ENCODE data around the gene ILKAP.
A peak's percentile ranks its signal among the peaks of the same experiment; 100 is the strongest.

The ILKAP gene

DNA sequence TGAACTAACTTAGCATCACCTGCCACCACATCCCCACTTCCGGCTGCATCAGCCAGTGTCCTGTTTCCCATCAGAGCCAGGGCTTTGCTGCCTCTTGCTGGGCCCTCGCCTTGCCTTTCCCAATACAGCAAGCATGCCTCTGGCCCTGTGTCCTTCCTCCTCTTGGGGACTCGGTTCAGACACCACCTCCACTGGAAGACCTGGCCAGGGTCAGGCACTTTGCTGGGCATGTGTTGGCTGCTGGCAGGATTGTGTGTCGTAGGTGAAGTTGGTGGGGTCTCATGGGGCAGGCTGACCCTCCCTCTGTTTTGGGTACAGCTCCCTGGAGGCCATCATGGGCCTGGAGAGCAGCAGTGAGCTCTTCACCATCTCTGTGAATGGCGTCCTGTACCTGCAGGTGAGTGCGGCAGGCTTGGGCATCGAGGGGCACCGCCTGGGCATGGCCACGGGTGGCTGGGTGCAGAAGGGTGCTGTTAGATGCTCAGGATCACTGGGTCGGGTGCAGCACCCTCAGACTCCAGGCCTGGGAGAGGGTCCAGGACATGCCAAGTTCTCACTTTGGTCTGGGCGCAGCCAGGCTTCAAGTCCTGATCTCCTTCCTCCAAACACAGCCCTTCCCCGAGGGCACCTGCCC lies 38.1 kb downstream of the ILKAP start:
- DNase-seq (ENCODE audit: low read depth in 2 of 2): no peak

DNA sequence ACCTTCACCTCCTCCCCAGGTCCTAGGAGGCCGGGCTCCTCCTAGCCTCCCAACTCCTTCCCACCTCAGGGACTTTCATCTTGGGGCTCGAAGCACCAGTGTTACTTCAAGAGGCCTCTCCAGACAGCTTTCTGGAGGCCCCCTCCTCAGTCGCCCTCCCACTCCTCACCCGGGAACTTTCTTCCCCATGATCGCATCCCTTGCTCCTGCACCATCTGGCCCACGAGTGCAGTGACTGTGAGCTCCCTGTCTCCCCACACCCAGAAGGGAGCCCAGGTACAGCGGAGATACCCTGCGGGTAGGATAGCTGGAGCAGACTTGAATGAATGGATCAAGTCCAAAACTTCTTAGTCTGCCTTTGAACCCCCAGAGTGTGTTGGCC lies 38.6 kb downstream of the ILKAP start:
- no peak for DNase-seq (ENCODE audit: low read depth in 2 of 2)

DNA sequence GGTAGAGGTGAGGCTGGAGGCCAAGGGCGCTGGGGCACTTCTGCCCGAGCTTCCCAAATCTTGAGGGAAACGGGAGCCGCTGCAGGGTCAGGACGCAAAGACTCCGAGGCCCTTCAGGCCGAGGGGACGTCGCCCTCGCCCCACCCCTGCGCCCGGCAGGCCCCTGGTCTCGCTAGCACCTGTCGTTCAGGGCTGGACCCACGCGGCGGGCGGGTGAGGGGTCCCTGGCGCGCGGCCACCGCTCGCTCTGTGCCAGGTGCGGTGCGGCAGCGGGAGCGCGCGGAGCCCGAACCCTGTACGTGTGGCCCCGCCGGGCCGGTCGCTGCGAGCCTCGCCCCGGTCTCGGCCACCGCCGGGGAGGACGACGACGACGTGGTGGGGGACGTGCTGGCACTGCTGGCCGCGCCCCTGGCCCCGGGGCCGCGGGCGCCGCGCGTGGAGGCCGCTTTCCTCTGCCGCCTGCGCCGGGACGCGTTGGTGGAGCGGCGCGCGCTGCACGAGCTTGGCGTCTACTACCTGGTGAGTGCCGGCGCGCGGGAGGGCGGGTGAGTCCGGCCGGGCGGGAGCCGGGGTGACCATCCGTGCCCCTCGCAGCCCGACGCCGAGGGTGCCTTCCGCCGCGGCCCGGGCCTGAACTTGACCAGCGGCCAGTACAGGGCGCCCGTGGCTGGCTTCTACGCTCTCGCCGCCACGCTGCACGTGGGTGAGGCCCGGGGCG lies 39.9 kb downstream of the ILKAP start:
- no peak for DNase-seq (ENCODE audit: low read depth in 2 of 2)

DNA sequence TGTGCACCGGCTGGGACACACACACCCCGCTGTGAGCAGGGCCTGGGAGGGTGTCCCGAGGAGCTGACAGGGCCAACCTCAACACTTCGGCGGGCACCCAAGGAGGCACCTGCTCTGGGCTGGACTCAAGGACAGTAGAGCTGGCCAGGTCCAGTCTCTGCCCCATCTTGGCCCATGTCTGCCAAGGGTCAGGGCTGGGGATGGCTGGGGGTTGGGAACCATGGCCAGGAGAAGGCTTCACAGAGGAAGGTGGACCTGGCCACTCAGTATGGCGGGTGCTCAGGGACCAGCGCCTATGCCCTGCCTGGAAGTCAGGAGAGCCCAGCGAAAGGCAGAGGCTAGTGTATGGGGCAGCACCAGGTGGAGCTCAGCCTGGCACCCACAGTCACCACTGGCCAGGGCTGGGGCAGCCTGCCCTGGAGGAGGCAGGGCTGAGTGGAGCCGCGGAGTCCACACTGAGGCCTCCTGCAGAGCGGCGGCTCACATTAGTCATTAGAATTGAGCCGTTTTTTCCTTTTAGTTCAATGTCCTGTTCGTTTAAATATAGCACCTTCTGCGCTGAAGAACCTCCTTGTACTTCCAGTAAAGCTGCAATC lies 40.6 kb downstream of the ILKAP start:
- DNase-seq (ENCODE audit: low read depth in 2 of 2): no peak

DNA sequence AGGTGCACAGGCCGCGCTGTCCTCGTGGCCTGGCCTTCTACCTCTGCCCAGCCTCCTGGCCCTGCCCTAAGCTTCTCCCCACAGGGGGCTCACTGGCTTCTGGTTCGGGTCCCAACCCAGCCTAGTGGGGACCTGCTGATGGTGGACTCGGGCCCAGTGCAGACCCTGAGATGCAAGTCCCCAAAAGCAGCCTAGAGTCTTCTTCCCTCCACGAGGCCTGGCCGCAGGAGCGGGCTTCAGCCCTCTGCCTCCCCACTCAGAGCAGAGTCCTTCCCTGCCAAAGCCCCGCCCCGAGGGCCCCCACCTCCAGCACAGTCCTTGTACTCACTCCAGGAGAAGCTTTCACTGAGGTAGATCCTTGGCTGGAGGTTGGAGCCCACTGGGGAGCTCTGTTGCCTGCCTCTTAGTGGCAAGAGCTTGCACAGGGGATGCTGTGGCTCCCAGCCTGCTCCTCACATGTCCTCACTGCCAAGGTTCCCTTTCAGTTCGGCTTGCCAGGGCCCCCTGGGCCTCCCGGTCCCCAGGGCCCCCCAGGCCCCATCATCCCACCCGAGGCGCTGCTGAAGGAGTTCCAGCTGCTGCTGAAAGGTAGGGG lies 41.1 kb downstream of the ILKAP start:
- no peak for DNase-seq (ENCODE audit: low read depth in 2 of 2)

DNA sequence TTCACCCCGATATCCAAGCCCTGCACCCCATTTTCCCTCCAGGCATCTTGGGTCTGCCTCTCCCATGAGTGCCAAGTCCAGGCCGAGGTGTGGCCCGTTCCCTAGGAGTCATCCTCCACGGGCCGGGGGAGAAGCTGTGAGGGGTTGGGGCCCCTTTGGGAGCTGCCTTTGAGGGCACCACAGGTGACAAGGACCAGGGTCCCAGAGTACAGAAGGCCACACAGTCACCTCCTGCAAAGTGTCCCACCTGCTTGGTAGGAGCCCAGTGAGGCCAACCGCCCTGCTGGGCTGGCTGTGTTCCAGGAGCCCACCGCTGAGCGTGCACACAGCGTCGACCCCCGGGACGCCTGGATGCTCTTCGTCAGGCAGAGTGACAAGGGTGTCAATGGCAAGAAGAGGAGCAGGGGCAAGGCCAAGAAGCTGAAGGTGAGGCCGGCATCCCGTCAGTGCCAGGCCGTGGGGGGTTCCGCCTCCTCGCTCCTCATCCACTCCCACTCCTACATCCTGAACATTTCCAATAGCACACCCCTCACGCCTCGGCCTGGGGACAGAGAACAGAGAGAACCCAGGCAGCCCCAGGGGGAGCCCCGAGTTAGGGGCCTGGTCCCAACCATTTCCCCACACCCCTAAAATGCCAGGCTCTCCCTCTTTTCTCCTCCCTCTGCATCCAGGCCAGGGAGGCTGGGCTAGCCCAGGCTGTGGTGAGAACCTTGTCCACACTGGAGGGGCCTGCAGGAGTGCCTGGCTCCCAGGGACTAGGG lies 42.0 kb downstream of the ILKAP start:
- no peak for DNase-seq (ENCODE audit: low read depth in 2 of 2)

DNA sequence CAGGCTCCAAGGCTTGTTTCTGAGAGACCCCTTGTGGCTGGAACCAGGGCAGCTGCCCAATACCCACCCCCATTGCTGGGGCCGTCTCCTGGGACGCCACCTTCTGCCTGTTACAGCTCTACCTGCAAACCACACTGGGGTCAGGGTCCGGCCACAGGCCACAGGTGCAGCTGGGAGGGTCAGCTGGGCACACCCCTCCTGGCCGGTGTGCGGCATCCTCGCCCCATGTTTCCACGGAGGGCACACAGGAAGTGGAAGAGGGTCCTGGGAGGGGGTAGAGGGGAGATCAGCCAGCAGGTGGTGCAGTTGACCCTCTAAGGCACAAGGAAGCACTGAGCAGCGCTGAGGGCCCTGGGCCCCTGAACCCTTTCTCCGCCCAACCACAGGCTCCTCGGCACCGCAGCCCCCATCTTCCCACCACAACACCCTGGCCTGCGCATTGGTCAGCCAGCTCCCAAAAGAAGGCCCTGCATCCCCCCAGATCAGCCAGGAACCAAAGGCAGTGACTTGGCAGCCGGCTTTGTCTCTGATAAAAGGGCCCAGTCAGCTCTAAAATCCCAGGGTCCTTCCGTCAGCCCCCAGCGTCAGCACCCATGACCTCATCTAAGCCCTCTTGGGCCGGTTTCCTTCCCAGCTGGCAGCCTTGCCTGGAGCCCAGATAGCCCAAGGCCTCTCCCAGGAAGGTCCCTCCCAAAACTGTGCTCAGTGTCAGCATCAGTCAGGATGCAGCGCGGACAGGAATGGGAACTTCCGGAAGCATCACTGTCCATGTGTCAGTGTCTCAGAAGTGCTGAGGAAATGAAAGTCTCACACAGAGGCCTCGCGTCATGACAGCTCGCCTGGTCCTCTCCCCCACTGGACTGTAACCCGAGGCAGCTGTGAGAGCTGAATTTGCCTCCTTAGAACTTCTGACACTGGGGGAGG lies 43.0 kb downstream of the ILKAP start:
- DNase-seq (ENCODE audit: low read depth in 2 of 2): no peak

DNA sequence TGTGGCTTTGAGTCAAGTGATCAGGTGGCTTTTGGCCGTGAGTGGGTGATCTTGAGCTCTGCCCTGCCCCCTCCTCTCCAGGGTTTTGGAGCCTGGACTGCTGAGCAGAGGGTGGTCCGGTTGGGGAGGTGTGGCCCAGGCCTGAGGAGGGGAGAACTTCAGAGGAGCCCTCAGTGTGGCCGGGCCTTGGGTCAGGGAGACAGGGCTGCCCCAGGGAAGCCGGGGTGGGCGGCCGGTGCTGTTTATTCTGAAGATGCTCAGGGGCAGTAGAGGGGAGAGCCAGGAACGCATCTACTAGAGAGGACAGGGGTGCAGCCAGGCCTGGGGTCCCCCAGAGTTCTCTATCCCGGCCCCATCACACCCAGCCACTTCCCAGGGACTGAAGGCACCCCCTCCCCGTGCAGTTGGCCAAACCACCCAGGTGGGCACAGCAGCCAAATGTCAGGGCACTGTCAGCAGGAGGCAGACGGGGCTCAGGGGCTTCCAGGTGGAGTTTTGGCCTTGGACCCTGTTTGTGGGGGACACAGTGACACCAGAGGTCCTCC lies 43.8 kb downstream of the ILKAP start:
- DNase-seq (ENCODE audit: low read depth in 2 of 2): no peak

DNA sequence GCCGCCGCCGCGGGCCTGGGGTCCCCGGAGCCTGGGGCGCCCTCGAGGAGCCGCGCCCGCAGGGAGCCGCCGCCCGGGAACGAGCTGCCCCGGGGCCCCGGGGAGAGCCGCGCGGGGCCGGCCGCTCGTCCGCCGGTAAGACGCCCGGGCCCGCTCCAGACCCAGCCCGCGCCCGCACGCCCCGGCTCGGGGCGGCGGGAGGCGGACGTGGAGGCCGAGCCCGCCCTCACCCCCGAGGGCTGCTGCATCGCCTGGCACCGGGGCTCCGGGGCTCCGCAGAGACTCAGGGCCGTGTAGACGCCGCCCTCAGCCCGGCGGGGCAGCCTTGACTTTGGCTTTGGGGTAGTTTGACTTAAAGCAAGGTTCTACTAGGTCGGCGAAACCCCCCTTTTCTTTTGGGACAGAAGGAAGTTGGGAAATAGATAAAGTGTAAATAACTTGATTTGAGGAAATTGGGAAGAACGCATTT lies 44.4 kb downstream of the ILKAP start:
- DNase-seq (ENCODE audit: low read depth in 2 of 2): no peak

DNA sequence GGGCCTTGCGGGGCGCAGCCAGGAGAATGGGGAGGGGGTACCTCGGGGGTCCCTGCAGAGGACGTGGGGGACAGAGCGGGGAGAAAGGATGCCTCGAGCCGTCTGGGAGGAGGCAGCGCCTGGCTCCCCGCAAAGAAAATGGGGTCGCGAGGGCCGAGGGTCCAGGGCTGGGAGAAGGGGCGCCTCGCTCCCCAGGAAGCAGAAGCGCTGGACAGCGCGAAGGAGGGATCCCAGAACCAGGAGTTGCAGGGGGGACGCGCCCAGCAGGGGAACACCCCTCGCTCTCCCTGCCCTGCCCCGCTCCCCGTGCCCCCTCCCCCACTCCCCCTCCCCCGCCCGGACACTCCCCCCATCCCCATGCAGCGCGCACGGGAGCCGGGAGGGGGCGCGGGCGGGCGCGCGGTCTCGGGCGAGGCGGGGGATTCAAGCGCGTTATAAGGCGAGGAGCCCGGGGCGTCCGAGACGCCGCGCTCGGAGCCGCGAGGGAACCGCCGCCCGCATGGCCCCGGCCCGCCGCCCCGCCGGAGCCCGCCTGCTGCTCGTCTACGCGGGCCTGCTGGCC lies 44.9 kb downstream of the ILKAP start, which contains the start of gene ERFE:
ERFE (plus strand) TSS at position 462 of the 562 bp plus-strand sequence; CDS start at position 500, 38 bp downstream.
- DNase-seq (ENCODE audit: low read depth in 2 of 2): peak; percentile 29 to 46

DNA sequence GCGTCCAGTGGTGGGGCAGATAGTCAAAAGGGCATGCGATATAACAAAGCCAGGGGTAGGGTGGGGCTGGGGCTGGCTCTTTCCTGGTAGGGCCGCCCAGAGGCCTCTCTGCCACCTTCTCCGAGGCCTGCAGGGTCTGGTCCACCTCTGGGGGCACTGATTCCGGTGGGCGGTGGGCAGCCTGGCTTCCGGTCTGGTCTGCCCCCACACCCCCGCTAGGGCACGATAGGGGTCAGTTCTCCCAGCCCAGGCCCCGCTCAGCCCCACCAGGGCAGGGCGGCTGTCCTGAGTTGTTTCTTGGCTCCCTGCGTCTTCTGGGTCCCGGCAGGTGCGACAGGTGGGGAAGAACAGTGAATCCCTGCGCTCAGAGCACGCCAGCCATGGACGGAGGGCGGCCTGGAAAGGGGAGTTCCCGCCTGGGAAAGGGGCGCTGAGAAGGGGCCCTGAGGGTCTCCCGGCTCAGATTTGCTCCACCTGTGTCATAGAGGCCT lies 45.4 kb downstream of the ILKAP start:
- DNase-seq (ENCODE audit: low read depth in 2 of 2): no peak

DNA sequence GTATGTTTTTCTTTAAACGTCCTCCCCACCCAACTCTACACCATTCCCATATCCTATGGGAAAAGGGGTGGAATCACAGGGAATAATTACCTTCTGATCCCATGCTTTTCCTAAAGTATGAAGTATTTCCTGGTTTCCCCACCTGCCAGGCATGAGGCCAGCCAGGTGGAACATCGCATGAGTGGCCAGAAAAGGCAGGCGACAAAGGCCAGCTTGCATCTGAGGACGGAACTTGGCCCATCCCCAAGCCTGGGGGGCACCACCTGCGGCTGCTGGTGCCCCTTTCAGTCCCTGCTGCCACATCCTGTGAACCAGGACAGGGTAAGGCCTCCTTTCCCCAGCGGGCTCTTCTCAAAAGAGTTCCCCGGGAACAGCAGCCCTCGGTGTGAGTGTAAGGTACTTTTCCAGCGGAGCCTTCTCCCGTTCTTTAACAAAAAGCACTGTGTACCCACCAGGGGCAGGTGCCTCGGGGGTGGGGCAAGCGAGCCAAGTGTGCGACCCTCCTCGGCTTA lies 45.9 kb downstream of the ILKAP start:
- DNase-seq (ENCODE audit: low read depth in 2 of 2): no peak

DNA sequence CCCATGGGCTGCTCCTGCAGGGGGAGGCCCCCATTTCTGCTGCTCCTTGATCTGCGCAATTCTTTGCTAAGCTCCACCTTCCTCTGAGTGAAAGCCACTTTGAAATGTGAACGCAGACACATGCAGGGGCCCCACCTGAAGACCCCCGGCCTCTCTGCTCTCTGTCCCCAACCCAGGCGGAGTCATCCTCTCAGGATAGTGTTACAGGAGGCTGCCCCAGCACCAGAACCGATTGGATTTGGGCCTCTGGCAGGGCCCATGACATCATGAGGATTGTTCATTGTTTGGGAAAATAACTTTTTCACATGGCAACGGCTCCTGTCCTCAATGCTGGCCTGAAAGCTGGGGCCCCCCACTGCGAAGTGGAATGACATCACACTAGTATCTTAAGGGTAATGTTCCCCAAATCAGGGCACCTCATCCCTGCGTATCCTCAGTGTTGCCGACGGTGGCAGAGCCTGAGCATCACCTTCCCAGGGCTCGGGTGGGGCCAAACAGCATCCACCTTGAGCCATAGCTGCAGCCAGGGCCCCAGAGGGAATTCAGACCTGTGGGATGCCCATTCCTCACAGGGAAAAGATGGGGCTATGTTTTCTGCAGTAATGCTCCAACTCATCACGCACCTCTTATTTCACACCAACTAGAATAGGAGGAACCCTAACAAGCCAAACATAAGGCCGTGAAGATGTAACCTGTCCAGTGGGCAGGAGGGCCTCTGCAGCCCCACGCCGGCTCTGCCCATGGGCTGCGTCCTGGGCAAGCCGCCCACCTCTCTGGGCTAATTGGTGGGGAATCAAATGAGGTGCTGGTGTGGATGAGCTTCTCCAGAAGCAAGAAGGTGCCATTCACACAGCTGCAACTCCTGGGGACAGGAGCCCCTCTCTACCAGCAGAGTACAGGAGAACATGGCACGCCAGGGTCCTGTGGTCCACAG lies 47.5 kb downstream of the ILKAP start:
- DNase-seq (ENCODE audit: low read depth in 2 of 2): no peak

DNA sequence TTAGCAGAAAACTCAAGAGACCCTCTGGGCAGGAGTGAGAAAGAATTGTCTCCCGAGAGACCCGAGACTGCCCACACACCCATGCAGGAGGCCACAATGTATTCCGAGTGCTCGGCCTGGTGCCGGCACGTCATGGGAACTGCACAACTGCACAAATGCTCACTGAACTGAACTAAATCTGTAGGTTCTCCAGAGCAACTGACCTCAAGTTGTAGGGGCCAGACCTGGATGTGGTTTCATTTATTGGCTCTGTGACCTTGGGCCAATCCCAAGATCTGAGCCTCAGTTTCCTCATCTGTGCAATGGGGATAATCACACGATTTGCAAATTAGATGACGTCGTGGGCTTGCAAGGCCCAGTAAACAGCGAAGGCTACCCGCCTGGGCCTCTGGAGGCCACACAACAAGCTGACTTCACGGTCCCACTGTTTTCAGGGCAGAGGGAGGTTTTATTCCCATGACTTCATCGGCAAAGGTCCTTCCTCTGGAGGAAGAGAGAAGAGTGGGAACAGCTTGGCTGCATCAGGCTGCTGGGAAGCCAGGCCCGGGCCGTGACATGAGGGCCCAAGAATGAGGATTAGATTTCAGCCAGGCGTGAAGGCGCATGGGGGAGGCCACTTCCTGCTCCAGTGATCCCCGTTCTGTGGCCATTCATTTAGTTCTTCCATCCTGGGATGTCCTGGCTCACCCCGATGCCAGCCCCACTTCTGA lies 48.3 kb downstream of the ILKAP start:
- no peak for DNase-seq (ENCODE audit: low read depth in 2 of 2)

DNA sequence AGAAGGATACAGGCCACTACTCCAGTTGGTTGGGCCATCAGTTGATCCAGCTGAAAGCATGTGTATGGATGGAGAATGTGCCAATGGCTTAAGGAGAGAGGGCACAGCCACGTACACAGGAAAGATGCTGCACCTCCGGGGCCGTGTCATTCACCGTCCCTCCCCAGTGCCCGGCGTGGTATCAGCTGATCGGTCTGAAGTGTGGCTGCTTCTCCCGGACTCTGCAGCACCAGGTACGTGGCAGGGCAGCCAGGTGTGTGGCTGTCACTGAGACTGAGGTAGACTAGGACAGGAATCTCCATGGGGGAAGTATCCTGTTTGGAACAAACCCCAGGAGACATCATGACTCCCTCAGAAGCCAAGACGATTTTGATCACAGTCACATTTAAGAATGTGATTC lies 48.9 kb downstream of the ILKAP start:
- no peak for DNase-seq (ENCODE audit: low read depth in 2 of 2)

DNA sequence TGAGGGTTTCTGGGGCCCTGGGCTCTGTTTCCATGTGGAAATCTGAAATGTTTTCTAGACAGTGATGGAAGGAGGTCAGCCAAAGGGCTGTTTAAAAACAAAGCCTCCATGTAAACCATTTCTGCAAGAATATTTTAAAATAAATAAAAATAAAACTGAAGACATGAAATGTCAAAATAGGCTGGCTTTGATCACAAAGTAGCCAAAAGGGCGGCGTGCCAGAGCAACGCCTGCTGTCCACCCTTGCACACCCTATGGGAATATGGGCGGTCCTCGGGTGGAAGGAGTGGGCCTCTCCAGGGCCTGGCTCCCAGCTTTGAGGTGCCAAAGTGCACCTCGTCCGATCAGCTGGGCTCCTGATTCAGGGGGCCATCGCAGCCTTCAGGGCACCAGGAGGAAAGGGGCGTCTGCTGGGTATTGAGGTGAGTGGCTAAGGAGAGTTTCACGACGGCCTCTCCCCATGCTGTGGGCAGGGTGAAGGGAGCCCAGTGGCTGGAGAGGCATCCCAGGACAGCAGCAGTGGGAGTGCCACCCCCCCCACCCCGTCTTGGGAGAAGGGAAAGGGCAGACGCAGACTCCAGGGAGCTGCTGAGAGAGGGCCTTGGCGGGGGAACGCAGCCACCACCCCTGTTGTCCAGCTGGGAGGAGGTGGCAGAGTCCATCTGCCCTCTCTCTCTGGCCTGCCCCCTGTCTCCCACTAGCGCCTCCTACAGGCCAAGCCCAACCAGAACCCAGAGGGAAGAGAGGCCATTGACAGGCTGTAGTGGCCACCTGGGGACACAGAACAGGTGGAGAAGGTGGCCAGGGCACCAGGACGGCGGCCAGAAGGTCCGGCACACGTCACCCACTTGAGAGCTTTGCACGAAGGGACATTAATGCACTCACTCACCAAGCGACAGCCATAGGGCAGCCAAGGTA lies 50.5 kb downstream of the ILKAP start:
- DNase-seq (ENCODE audit: low read depth in 2 of 2): no peak

All from activated CD4-positive, alpha-beta T cell treated with anti-CD3 and anti-CD28 coated beads for 24 hours (primary cell).